ENCODE measurements around the gene MORC3.
"Not testable (repeated sequence)": the region's sequence is repeated elsewhere in the genome, so short reads cannot be mapped to it uniquely, and the experiment has no call there.

MORC3 gene

GRCh38 chr21:36325373-36326010 lies 5.5 kb downstream of the MORC3 start:
- no peak for DNase-seq

GRCh38 chr21:36330904-36331303 lies 10.9 kb downstream of the MORC3 start:
- DNase-seq: peak; percentile 28 to 70

GRCh38 chr21:36337099-36337509 lies 17.1 kb downstream of the MORC3 start:
- DNase-seq: no peak

- no peak for DNase-seq
Measured at GRCh38 chr21:36338975-36339374, 19.0 kb downstream of the MORC3 start.

- not testable (repeated sequence) for DNase-seq
Measured at GRCh38 chr21:36342581-36342980, 22.6 kb downstream of the MORC3 start.

GRCh38 chr21:36344931-36345330 lies 24.9 kb downstream of the MORC3 start:
- no peak for DNase-seq

GRCh38 chr21:36347278-36347961 lies 27.4 kb downstream of the MORC3 start:
- no peak for DNase-seq

- DNase-seq: no peak
Measured at GRCh38 chr21:36347962-36348328, 27.9 kb downstream of the MORC3 start.

- no peak for DNase-seq
Measured at GRCh38 chr21:36349315-36349714, 29.3 kb downstream of the MORC3 start.

- DNase-seq: no peak
Measured at GRCh38 chr21:36350282-36350910, 30.4 kb downstream of the MORC3 start.

GRCh38 chr21:36354918-36355680 lies 35.1 kb downstream of the MORC3 start:
- DNase-seq: peak in 1 of 2 experiments; percentile 28

GRCh38 chr21:36355868-36356267 lies 35.9 kb downstream of the MORC3 start:
- DNase-seq: no peak

- no peak for DNase-seq
Measured at GRCh38 chr21:36359185-36359584, 39.2 kb downstream of the MORC3 start.

- DNase-seq: no peak
Measured at GRCh38 chr21:36369064-36369685, 49.2 kb downstream of the MORC3 start.

GRCh38 chr21:36375994-36376393 lies 56.0 kb downstream of the MORC3 start:
- DNase-seq: no peak

- no peak for DNase-seq
Measured at GRCh38 chr21:36377391-36377842, 57.4 kb downstream of the MORC3 start.

- DNase-seq: no peak
Measured at GRCh38 chr21:36379251-36379650, 59.3 kb downstream of the MORC3 start.

GRCh38 chr21:36381841-36382589 lies 62.0 kb downstream of the MORC3 start:
- DNase-seq: no peak

- not testable (repeated sequence) for DNase-seq
Measured at GRCh38 chr21:36382722-36383121, 62.7 kb downstream of the MORC3 start.

GRCh38 chr21:36384885-36385232 lies 64.9 kb downstream of the MORC3 start:
- DNase-seq: no peak

GRCh38 chr21:36385233-36386030 lies 65.4 kb downstream of the MORC3 start, which contains the start of gene CHAF1B:
TSS of gene CHAF1B (plus strand) at chr21:36385392. CDS start at chr21:36386137, 745 bp downstream.
- DNase-seq: peak; percentile 39 to 82

Measured in NCI-H524 (cell line).